SH-SY5Y (cell line): ENCODE measurements around the gene CCN2.

Experiments
- GATA2 ChIP-seq: IDR thresholded peaks from 2 replicates; pipeline ENCODE4 v1.6.1; 2011; ENCODE audit warnings: mild to moderate bottlenecking, low read depth, low read length
- GATA3 ChIP-seq: IDR thresholded peaks from 2 replicates; pipeline ENCODE4 v1.6.1; 2011; ENCODE audit warnings: low read depth, mild to moderate bottlenecking, low read length, moderate library complexity

- TF ChIP-seq GATA2 (no peak), GATA3 (no peak)
Observed at GRCh38 chr6:131955192-131955591, 4.0 kb upstream of the CCN2 start.
